Neural cell (in vitro differentiated cells): ENCODE data around the gene LRRC9. TPM values are rescaled to one million over a fixed set of nuclear protein-coding genes. Genes with fewer than 3 reads are reported as not detected.

Experiments
- H2AFZ ChIP-seq: fragments of 200-600, 300-800 bp; sonication (generic), shearing (Covaris generic); 2 replicates; pipeline ENCODE4 v1.6.0; 2014; ENCODE audit warnings: low read depth, mild to moderate bottlenecking, antibody characterized with exemption, low read length, moderate library complexity
- H3F3A ChIP-seq: fragments of 200-600 bp; shearing (Covaris generic); 2 replicates; pipeline ENCODE4 v1.6.1; 2016; ENCODE audit warnings: mild to moderate bottlenecking, moderate library complexity, mixed read lengths, antibody characterized with exemption, low read length; ENCODE audit not compliant: insufficient read depth, poor library complexity, severe bottlenecking
- H3K27ac ChIP-seq: fragments of 200-600, 300-800 bp; sonication (generic), shearing (Covaris generic); 2 replicates; pipeline ENCODE4 v1.5.1; 2014; ENCODE audit warnings: mild to moderate bottlenecking, low read length, moderate library complexity
- H3K27me3 ChIP-seq: fragments of 300-800, 200-600 bp; sonication (generic), shearing (Covaris generic); 2 replicates; pipeline ENCODE4 v1.6.0; 2014; ENCODE audit warnings: mild to moderate bottlenecking, low read depth, low read length, moderate library complexity; ENCODE audit not compliant: insufficient read depth
- H3K36me3 ChIP-seq: fragments of 300-800, 200-600 bp; sonication (generic), shearing (Covaris generic); 2 replicates; pipeline ENCODE4 v1.5.1; 2014; ENCODE audit warnings: mild to moderate bottlenecking, antibody characterized with exemption, low read length, moderate library complexity; ENCODE audit not compliant: insufficient read depth
- H3K4me2 ChIP-seq: fragments of 300-800, 200-600 bp; sonication (generic), shearing (Covaris generic); 2 replicates; pipeline ENCODE4 v1.6.0; 2014; ENCODE audit warnings: mild to moderate bottlenecking, low read length
- H3K4me3 ChIP-seq: fragments of 300-800, 200-600 bp; sonication (generic), shearing (Covaris generic); 2 replicates; pipeline ENCODE4 v1.5.1; 2014; ENCODE audit warnings: mild to moderate bottlenecking, low read length, moderate library complexity
- H3K79me2 ChIP-seq: fragments of 200-600 bp; shearing (Covaris generic); replicated peaks from 2 replicates; pipeline ENCODE4 v1.6.0; 2014; ENCODE audit warnings: mild to moderate bottlenecking, low read length, moderate library complexity; ENCODE audit not compliant: insufficient read depth
- H3K9ac ChIP-seq: fragments of 300-800, 200-600 bp; sonication (generic), shearing (Covaris generic); 2 replicates; pipeline ENCODE4 v1.6.1; 2016; ENCODE audit warnings: mild to moderate bottlenecking, low read length, mixed read lengths
- H3K9me2 ChIP-seq: fragments of 200-600 bp; shearing (Covaris generic); 2 replicates; pipeline ENCODE4 v1.6.1; 2016; ENCODE audit warnings: mild to moderate bottlenecking, low read length, mixed read lengths; ENCODE audit not compliant: insufficient read depth
- H3K9me3 ChIP-seq: fragments of 200-600, 300-800 bp; sonication (generic), shearing (Covaris generic); 2 replicates; pipeline ENCODE4 v1.6.1; 2016; ENCODE audit warnings: mild to moderate bottlenecking, mixed run types, low read length, moderate library complexity, mixed read lengths
- H4K20me1 ChIP-seq: fragments of 200-600 bp; shearing (Covaris generic); 2 replicates; pipeline ENCODE4 v1.6.1; 2016; ENCODE audit warnings: mild to moderate bottlenecking, mixed run types; ENCODE audit not compliant: insufficient read depth
- EP300 ChIP-seq: fragments of 450-650 bp; conservative IDR thresholded peaks from 2 replicates; pipeline ENCODE4 v1.6.1; 2014; ENCODE audit warnings: antibody characterized with exemption, mild to moderate bottlenecking, moderate library complexity; ENCODE audit not compliant: poor library complexity, severe bottlenecking
- EZH2 ChIP-seq: fragments of 200-600, 300-800 bp; shearing (Covaris generic), sonication (generic); IDR thresholded peaks from 2 replicates; pipeline ENCODE4 v1.6.1; 2014; ENCODE audit warnings: antibody characterized with exemption, low read length, borderline replicate concordance, mild to moderate bottlenecking; ENCODE audit not compliant: insufficient read depth, poor library complexity, severe bottlenecking
- POLR2AphosphoS5 ChIP-seq: IDR thresholded peaks from 2 replicates; pipeline ENCODE4 v1.6.1; 2012
- RAD21 ChIP-seq: fragments of 450-650 bp; conservative IDR thresholded peaks from 2 replicates; pipeline ENCODE4 v1.6.1; 2014; ENCODE audit warnings: antibody characterized with exemption, mild to moderate bottlenecking, moderate library complexity
- SMC3 ChIP-seq: fragments of 450-650 bp; conservative IDR thresholded peaks from 2 replicates; pipeline ENCODE4 v1.6.1; 2014; ENCODE audit warnings: antibody characterized with exemption, mild to moderate bottlenecking, moderate library complexity; ENCODE audit not compliant: poor library complexity
- TAF1 ChIP-seq: IDR thresholded peaks from 2 replicates; pipeline ENCODE4 v1.6.1; 2012; ENCODE audit warnings: low read depth
- polyA plus RNA-seq: library from polyadenylated mRNA; depleted of rRNA; stranded (reverse); fragments of >200 nt; gene quantifications from 2 replicates; pipeline ENCODE4 v1.2.3, GENCODE V29; 2014
- TF ChIP-seq, protein P1 (sequence below): fragments of 450-650 bp; IDR thresholded peaks from 2 replicates; pipeline ENCODE4 v1.5.1; 2014; ENCODE audit warnings: antibody characterized with exemption, mild to moderate bottlenecking, moderate library complexity; ENCODE audit not compliant: poor library complexity, severe bottlenecking
- TF ChIP-seq, protein P2 (sequence below): IDR thresholded peaks from 2 replicates; pipeline ENCODE4 v1.6.1; 2012; ENCODE audit warnings: borderline replicate concordance

The LRRC9 gene
- polyA plus RNA-seq, 1 donor from 2014 or later, result 1.3 TPM

DNA sequence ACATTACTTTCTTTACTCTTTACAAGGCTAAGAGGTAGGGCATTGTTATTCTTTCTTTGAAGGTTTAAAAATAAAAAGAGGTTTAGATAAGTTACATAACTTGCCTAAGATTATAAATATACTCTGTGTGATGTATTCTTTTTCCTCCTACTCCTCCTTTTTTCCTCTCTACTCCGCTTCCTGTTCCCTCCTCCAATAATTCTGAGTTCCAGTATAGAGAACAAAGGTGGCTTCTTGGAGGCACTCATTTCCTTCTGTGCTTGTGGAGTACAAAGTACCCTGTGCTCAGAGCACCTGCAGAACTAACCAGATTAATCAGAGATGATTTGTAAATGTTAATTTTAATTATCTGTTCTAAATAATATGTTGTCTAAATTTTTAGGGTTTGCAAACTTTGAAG lies 11.3 kb downstream of the LRRC9 start:
- H3K4me3 ChIP-seq, result no peak overlapping the region
- no peaks in the 10 kb centered on the region for H3K36me3 ChIP-seq
- TF ChIP-seq TAF1 (no peak), SMC3 (no peak)
- TF ChIP-seq, protein P1, sequence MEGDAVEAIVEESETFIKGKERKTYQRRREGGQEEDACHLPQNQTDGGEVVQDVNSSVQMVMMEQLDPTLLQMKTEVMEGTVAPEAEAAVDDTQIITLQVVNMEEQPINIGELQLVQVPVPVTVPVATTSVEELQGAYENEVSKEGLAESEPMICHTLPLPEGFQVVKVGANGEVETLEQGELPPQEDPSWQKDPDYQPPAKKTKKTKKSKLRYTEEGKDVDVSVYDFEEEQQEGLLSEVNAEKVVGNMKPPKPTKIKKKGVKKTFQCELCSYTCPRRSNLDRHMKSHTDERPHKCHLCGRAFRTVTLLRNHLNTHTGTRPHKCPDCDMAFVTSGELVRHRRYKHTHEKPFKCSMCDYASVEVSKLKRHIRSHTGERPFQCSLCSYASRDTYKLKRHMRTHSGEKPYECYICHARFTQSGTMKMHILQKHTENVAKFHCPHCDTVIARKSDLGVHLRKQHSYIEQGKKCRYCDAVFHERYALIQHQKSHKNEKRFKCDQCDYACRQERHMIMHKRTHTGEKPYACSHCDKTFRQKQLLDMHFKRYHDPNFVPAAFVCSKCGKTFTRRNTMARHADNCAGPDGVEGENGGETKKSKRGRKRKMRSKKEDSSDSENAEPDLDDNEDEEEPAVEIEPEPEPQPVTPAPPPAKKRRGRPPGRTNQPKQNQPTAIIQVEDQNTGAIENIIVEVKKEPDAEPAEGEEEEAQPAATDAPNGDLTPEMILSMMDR, result no peak
- no peaks in the 10 kb centered on the region for H3K27me3 ChIP-seq
- H3K9me3 ChIP-seq, result no peaks in the 10 kb centered on the region
- H3K27ac ChIP-seq, result no peak overlapping the region
- H3K9me2 ChIP-seq, result no peaks in the 10 kb centered on the region
- no peak overlapping the region for H3K9ac ChIP-seq
- H3K79me2 ChIP-seq, result no peaks in the 10 kb centered on the region
- H3K4me2 ChIP-seq, result no peak overlapping the region
- no peaks in the 10 kb centered on the region for H4K20me1 ChIP-seq
- H3F3A ChIP-seq, result no peaks in the 10 kb centered on the region
- H2AFZ ChIP-seq, result no peak overlapping the region

DNA sequence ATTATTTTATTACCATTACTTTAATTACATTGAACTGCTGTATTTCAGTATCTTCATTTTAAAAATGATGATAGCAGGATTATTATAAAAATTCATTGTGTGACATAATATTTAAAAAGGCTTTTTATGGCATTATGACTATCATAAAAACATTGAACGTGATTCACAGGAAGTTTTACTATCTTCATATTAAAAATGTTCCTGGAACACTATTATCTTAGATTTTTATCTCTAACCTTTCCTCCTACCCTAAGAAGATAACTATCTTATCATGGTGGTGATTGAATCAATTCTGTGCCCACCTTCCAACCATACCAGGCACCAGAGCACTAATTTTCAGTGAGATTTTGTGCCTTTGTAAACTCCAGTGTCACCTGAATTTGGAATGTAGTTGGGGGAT lies 16.2 kb downstream of the LRRC9 start:
- Histone ChIP-seq H2AFZ (no peak overlapping the region), H3K27ac (no peak overlapping the region), H3K27me3 (no peaks in the 10 kb centered on the region), H3F3A (no peaks in the 10 kb centered on the region), H3K79me2 (no peaks in the 10 kb centered on the region), H4K20me1 (no peaks in the 10 kb centered on the region), H3K4me2 (no peak overlapping the region), H3K9ac (no peak overlapping the region), H3K9me2 (no peaks in the 10 kb centered on the region), H3K36me3 (no peaks in the 10 kb centered on the region), H3K4me3 (no peak overlapping the region), H3K9me3 (no peaks in the 10 kb centered on the region)
- no peak for TF ChIP-seq EZH2
- no peak for TF ChIP-seq TAF1
- no peak for TF ChIP-seq EP300
- TF ChIP-seq, protein P1, result no peak
- no peak for TF ChIP-seq SMC3
- no peak for TF ChIP-seq POLR2AphosphoS5
- TF ChIP-seq, protein P2, sequence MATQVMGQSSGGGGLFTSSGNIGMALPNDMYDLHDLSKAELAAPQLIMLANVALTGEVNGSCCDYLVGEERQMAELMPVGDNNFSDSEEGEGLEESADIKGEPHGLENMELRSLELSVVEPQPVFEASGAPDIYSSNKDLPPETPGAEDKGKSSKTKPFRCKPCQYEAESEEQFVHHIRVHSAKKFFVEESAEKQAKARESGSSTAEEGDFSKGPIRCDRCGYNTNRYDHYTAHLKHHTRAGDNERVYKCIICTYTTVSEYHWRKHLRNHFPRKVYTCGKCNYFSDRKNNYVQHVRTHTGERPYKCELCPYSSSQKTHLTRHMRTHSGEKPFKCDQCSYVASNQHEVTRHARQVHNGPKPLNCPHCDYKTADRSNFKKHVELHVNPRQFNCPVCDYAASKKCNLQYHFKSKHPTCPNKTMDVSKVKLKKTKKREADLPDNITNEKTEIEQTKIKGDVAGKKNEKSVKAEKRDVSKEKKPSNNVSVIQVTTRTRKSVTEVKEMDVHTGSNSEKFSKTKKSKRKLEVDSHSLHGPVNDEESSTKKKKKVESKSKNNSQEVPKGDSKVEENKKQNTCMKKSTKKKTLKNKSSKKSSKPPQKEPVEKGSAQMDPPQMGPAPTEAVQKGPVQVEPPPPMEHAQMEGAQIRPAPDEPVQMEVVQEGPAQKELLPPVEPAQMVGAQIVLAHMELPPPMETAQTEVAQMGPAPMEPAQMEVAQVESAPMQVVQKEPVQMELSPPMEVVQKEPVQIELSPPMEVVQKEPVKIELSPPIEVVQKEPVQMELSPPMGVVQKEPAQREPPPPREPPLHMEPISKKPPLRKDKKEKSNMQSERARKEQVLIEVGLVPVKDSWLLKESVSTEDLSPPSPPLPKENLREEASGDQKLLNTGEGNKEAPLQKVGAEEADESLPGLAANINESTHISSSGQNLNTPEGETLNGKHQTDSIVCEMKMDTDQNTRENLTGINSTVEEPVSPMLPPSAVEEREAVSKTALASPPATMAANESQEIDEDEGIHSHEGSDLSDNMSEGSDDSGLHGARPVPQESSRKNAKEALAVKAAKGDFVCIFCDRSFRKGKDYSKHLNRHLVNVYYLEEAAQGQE, result no peak
- TF ChIP-seq RAD21, result no peak
